ENCODE measurements around the gene GALNT10.

Gene GALNT10

DNA sequence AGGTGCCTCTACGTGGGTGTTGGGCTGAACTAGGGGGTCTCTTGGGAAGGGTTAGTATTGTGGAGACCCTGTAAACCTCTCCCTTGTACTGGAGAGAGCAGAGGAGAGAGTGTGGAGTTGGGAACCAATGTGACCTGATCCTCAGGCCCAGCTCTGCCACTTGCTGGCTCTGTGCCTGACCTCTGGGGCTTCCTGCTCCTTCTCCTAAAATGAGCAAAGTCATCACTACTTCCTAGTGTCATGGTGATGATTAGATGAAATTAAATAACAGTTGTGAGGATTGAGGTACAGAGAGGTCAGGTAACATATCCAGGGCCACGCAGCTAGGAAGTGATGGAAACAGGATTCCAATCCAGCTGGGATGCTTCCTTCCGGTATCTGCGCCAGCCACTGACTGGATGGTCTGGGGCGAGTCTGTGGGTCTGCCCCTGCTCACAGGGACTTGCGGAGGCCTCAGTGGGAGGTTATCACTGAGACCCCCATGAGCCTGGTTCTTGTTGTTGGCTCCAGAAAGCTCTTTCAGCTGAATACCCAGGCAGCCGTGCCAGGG lies 9.2 kb downstream of the GALNT10 start:
- TF ChIP-seq, protein P1, sequence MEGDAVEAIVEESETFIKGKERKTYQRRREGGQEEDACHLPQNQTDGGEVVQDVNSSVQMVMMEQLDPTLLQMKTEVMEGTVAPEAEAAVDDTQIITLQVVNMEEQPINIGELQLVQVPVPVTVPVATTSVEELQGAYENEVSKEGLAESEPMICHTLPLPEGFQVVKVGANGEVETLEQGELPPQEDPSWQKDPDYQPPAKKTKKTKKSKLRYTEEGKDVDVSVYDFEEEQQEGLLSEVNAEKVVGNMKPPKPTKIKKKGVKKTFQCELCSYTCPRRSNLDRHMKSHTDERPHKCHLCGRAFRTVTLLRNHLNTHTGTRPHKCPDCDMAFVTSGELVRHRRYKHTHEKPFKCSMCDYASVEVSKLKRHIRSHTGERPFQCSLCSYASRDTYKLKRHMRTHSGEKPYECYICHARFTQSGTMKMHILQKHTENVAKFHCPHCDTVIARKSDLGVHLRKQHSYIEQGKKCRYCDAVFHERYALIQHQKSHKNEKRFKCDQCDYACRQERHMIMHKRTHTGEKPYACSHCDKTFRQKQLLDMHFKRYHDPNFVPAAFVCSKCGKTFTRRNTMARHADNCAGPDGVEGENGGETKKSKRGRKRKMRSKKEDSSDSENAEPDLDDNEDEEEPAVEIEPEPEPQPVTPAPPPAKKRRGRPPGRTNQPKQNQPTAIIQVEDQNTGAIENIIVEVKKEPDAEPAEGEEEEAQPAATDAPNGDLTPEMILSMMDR (conservative IDR thresholded peaks at IDR 0.05) = no peak
- no peak overlapping the region for H3K27ac ChIP-seq

DNA sequence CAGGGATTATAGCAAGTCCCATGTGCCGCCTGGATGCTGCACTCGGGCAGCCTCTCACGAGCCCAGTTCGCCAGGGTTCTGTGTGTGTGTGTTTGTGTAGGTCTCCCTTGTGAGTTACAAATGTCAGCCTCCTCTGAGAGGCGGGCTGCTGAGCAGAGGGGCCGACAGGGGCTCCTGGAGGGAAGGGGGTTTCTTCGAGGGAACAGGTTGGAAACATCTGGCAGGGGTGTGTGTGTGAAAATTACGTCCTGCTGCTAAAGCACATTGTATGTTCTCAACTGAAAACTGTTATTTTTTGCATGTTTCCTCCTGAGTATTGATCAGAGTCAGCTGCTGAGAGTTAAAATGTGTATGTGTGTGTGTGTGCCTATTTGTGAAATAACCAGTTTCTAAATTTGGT lies 9.7 kb downstream of the GALNT10 start:
- TF ChIP-seq, protein P1 (conservative IDR thresholded peaks at IDR 0.05) = no peak
- H3K27ac ChIP-seq = no peak overlapping the region

DNA sequence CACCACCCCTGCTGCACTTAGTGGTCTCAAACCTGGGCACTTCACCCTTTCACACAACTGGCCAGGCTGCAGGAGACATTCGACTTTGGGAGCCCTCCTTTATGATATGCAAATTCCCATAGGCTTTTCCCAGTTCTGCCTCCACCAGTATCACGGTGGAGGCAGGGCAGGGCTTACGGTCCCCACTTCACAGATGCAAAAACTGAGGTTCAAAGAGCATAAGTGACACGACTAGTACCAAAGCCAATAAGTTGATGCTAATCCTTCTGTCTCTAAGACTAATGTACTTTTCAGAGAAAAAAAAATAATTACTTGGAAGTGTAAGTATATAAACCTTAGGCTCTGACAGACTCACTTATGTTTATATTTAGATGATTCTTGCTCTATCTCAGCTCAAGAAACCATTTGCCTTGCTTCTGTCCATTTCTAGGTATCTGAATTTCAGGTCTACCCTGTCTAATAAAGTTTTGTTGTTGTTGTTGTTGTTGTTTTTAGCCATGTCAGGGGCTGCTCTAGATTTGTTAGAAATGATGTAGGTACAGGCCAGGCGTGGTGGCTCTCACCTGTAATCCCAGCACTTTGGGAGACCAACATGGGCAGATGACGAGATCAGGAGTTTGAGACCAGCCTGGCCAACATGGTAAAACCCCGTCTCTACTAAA lies 10.7 kb downstream of the GALNT10 start:
- TF ChIP-seq, protein P1 (conservative IDR thresholded peaks at IDR 0.05) = no peak
- no peak overlapping the region for H3K27ac ChIP-seq

DNA sequence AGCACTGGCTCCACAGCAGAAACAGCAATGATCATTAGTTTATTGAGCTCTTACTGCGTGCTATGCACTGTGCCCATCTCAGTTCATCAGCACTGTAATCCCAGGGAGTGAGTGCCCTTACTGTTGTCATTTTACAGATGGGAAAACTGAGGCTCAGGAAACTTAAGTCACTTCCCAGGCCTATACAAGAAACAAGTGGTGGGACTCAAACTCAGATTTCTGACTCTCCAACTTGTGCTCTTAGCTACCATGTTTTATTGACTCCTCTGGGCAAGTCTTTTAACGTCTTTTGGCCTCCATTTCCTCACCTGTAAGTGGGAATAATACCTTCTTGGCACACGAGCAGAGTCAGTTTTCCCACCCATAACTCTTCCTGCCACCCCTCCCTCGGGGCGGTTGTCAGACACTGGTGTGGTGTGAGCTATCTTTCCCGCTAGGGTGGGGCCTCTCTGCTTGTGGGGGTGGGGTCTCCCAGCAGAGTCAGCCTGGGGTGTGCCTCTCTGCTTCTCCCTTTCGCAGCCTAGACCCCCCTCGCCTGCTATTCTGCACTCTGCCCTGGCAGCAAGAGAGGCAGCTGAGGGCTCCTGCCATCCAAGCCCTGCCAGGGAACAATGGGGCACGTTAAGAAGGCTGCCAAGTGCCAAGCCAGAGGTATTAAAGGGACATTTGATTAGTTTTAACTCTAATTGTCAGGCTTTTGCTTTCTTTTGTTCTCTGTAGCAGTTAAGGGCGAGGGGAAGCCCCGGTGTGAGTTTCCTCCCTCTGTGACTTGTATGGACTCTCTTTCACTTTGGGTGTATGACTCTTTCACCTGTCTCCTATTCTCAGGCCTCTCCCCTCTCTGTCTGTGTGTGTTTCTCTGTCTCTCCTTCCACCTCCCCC lies 12.1 kb downstream of the GALNT10 start:
- H3K27ac ChIP-seq = no peak overlapping the region
- TF ChIP-seq, protein P1 (conservative IDR thresholded peaks at IDR 0.05) = no peak

DNA sequence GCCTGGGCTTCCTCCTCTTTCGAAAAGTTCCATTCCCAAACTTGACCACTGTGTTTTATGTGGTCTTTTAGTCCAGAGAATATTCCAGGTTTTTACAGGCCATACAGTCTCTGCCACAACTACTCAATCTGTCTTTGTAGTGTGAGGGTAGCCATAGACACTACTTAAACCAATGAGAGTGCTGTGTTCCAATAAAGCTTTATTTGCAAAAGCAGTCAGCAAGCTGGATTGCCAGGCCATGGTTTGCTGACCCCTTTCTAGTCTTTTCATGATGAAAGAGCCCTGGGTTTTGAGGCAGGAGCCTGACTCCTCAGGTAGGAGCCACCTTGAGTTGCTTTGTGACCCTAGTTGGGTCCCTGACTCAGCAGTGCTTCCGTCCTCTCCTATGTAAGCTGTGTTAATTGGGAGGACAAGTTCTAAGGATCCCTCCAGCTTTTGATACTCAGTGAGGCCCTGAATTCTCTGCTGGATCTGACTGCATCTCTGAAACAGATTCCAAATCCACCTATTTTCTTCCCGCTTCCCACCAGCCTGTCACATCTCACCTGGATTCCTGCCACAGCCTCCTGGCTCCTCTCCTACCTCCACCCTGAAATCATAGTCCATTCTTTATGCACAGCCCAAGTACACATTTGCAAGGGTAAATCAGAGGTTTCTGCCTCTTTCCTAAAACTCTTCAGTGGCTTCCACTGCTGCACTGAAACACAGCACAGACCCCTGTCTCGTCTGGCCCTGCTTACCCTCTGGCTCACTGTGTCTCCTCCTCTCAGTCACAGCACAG lies 13.5 kb downstream of the GALNT10 start:
- TF ChIP-seq, protein P1 (conservative IDR thresholded peaks at IDR 0.05) = no peak
- H3K27ac ChIP-seq = no peak overlapping the region

DNA sequence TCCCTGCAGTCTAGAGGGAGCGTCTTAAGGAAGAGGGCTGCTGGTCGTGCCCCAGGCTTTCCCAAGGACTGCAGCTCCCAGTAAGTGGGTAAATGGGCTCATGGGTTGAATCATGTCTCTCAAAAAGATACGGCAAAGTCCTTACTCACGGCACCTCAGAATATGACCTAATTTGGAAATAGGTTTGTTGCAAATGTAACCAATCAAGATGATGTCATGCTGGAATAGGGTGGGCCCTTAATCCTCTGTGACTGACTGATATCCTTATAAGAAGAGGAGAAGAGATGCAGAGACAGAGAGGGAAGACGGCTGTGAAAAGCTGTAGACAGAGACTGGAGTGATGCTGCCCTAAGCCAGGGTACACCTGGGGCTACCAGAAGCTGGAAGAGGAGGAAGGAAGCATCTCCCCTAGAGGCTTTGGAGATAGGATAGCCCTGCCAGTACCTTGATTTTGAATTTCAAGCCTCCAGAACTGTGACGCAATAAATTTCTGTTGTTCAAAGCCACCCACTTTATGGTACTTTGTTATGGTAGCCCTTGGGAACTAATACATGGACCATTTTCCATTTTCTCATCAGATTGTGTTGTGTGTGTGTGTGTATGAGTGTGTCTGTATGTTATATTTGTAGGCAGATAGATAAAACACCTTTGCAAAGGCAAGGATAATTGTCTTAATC lies 15.0 kb downstream of the GALNT10 start:
- TF ChIP-seq, protein P1 (conservative IDR thresholded peaks at IDR 0.05) = no peak
- H3K27ac ChIP-seq = no peak overlapping the region
